ENCODE measurements around the gene TSSK6.
A peak's percentile ranks its signal among the peaks of the same experiment; 100 is the strongest.

The TSSK6 gene

DNA sequence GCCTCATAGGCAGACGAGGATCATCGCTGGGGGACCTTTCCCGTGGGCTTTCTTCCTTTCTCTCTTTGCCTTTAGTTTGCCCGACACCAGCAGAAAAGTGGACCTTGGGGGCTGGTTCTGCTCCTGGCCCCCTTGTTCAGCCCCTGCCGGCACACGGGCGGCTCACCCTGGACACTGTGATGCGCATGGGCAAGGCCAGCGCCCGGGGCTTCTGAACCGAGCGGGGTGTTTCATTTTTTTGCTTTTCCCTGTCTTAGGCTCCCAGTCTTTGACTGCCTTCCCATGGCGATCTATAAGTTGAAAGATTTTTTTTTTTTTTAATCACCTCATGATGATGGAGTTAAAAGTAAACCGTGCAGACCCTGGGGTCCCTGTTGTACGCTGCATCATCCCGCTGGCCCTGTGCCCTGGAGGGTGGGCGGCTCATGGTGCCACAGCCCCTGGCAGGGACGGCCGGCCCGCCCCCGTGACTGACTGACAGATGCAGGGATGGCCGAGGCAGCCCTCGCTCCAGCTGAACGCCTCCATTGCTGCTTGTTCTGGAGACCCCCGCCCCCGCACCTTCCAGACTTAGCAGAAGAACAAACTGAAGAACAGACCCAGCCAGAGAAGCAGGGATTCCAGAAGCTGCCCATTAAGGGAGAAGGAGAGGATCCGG, 9.6 kb downstream of the TSSK6 start:
- Mint-ChIP-seq H3K9me3 (no peaks in the 10 kb centered on the region), H3K4me3 (no peak overlapping the region), H3K4me1 (no peaks in the 10 kb centered on the region), H3K27me3 (no peaks in the 10 kb centered on the region), H3K27ac (peak overlapping the region in 1 of 2 donors; percentile 68)
- DNase-seq (no peak), ATAC-seq (no peak)

GRCh38 chr19:19504754-19505668, 10.3 kb downstream of the TSSK6 start:
- H3K4me1 Mint-ChIP-seq, result no peaks in the 10 kb centered on the region
- no peak overlapping the region for H3K4me3 Mint-ChIP-seq
- DNase-seq, result no peak
- H3K27me3 Mint-ChIP-seq, result no peaks in the 10 kb centered on the region
- H3K9me3 Mint-ChIP-seq, result no peaks in the 10 kb centered on the region
- no peak for ATAC-seq
- H3K27ac Mint-ChIP-seq, result no peak overlapping the region

GRCh38 chr19:19502808-19503602, 12.3 kb downstream of the TSSK6 start:
- ATAC-seq (no peak), DNase-seq (no peak)
- Mint-ChIP-seq H3K27me3 (no peaks in the 10 kb centered on the region), H3K27ac (peak overlapping the region in 1 of 2 donors; percentile 66), H3K4me1 (no peaks in the 10 kb centered on the region), H3K4me3 (no peak overlapping the region), H3K9me3 (no peaks in the 10 kb centered on the region)

GRCh38 chr19:19502281-19502680, 13.1 kb downstream of the TSSK6 start:
- no peak overlapping the region for H3K27ac Mint-ChIP-seq
- no peak overlapping the region for H3K4me3 Mint-ChIP-seq
- DNase-seq (no peak), ATAC-seq (no peak)
- H3K27me3 Mint-ChIP-seq, result no peaks in the 10 kb centered on the region
- H3K4me1 Mint-ChIP-seq, result no peaks in the 10 kb centered on the region
- H3K9me3 Mint-ChIP-seq, result no peaks in the 10 kb centered on the region

DNA sequence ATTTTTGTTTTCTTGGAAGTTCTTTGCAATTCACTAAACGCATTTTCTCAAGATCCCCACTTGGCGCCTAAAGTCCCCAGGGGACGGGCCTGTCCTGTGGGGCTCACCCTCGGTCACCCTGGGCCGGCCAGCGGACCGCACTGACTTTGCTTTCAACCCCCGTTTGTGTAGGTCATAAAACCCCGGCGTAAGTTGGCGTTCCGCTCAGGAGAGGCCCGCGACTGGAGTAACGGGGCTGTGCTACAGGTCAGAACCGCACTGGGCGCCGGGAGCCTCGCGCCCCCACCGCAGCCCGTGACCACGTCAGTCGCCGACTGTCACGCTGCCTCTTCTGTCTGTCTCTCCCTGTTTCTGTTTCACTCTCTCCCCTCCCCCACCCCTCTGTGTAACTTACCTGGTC, 13.6 kb downstream of the TSSK6 start:
- DNase-seq, result no peak
- H3K27ac Mint-ChIP-seq, result no peak overlapping the region
- no peaks in the 10 kb centered on the region for H3K9me3 Mint-ChIP-seq
- no peak overlapping the region for H3K4me3 Mint-ChIP-seq
- no peaks in the 10 kb centered on the region for H3K27me3 Mint-ChIP-seq
- no peaks in the 10 kb centered on the region for H3K4me1 Mint-ChIP-seq
- ATAC-seq, result no peak

GRCh38 chr19:19500975-19501644, 14.2 kb downstream of the TSSK6 start:
- Mint-ChIP-seq H3K4me3 (no peak overlapping the region), H3K27me3 (no peaks in the 10 kb centered on the region), H3K4me1 (no peaks in the 10 kb centered on the region), H3K27ac (no peak overlapping the region), H3K9me3 (no peaks in the 10 kb centered on the region)
- DNase-seq (no peak), ATAC-seq (no peak)

GRCh38 chr19:19499272-19499995, 15.9 kb downstream of the TSSK6 start:
- no peak for DNase-seq
- H3K27me3 Mint-ChIP-seq, result no peaks in the 10 kb centered on the region
- no peaks in the 10 kb centered on the region for H3K9me3 Mint-ChIP-seq
- ATAC-seq, result no peak
- H3K4me1 Mint-ChIP-seq, result peaks cover 4% of the 10 kb centered on the region
- H3K27ac Mint-ChIP-seq, result peak overlapping the region in 1 of 2 donors; percentile 59
- H3K4me3 Mint-ChIP-seq, result no peak overlapping the region

- ATAC-seq (no peak), DNase-seq (no peak)
- H3K27ac Mint-ChIP-seq, result peak overlapping the region in 1 of 2 donors; percentile 82
- no peak overlapping the region for H3K4me3 Mint-ChIP-seq
- peaks cover 10% of the 10 kb centered on the region for H3K4me1 Mint-ChIP-seq
- no peaks in the 10 kb centered on the region for H3K9me3 Mint-ChIP-seq
- H3K27me3 Mint-ChIP-seq, result no peaks in the 10 kb centered on the region
Observed at GRCh38 chr19:19498255-19498991, 16.9 kb downstream of the TSSK6 start.

DNA sequence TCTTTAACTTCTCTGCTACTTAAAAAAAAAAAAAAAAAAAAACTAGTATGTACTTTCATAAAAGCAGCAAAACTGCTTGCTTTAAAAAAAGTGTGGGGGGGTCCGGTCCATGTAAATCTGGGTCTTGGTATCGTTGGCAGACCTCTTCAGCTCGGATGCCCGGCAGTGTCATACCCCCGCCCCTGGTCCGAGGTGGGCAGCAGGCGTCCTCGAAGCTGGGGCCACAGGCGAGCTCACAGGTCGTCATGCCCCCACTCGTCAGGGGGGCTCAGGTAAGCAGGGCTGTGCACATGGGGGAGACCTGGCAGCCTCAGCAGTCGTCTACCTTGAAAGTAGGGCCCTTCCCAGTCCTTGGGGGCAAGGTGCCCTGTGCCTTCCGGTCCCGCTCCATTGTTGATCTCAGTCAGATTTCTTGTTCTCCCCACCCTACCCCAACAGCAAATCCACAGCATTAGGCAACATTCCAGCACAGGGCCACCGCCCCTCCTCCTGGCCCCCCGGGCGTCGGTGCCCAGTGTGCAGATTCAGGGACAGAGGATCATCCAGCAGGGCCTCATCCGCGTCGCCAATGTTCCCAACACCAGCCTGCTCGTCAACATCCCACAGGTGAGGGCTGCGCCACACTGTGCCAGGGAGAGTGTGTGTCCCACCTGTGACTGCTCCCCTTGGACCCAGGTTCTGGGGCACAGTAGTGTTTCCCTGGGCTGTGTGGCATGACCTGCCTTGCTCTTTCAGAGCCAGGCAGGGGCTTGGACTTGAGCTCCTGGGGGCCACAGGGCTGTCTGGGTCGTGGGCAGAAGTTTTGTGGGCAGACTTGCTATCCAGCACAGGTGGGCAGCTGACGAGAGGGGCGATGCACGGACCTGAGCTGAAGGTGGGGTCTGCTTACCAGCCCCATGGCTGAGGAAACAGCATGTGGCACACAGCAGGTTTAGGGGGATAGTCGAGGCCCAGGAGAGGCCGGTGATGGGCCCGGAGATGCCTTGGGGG, 19.4 kb downstream of the TSSK6 start:
- DNase-seq, result no peak
- no peaks in the 10 kb centered on the region for H3K9me3 Mint-ChIP-seq
- no peak for ATAC-seq
- H3K27ac Mint-ChIP-seq, result peak overlapping the region in 1 of 2 donors; percentile 89
- peaks cover 16% of the 10 kb centered on the region for H3K4me1 Mint-ChIP-seq
- no peaks in the 10 kb centered on the region for H3K27me3 Mint-ChIP-seq
- no peak overlapping the region for H3K4me3 Mint-ChIP-seq

DNA sequence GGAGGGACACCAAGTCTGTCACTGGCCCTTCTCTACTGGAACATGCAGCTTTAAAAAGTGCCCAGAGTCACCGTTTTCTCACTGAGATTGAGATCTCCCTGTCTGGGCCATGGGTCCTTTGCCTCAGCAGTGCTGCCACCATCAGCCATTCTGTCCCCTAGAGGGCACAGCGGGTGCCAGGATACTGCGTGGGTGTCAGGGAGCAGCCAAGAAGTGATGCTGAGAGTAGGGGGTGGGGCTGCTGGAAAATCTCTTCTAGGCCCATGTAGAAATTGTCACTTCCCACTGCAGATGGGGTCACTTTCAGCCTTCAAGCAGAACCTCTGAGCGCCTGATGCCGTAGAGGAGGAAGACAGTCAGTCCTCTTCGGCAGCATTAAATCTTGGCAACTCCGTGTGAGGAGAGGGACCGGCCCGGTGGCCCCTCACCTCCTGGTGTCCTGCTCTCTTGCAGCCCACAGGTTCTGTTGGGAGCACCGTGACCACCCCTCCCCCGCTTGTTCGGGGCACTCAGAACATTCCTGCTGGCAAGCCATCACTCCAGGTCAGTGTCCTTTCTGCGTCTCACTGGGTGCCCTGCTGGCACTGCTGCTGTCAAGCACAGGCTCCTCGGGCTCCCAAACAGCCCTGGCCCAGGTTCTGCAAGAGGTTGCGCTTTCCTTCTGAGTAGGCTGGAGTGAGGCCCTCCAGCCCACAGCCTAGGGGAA, 21.4 kb downstream of the TSSK6 start:
- no peaks in the 10 kb centered on the region for H3K9me3 Mint-ChIP-seq
- peak overlapping the region in 1 of 2 donors; percentile 46 for H3K27ac Mint-ChIP-seq
- no peaks in the 10 kb centered on the region for H3K27me3 Mint-ChIP-seq
- ATAC-seq, result no peak
- DNase-seq, result no peak
- no peak overlapping the region for H3K4me3 Mint-ChIP-seq
- H3K4me1 Mint-ChIP-seq, result peaks cover 34% of the 10 kb centered on the region

- Mint-ChIP-seq H3K4me1 (peaks cover 53% of the 10 kb centered on the region), H3K27ac (no peak overlapping the region), H3K9me3 (no peaks in the 10 kb centered on the region), H3K4me3 (no peak overlapping the region), H3K27me3 (no peaks in the 10 kb centered on the region)
- ATAC-seq (no peak), DNase-seq (no peak)
Observed at GRCh38 chr19:19492026-19492610, 23.2 kb downstream of the TSSK6 start.

- no peak overlapping the region for H3K4me3 Mint-ChIP-seq
- peaks cover 60% of the 10 kb centered on the region for H3K4me1 Mint-ChIP-seq
- no peaks in the 10 kb centered on the region for H3K9me3 Mint-ChIP-seq
- no peak overlapping the region for H3K27ac Mint-ChIP-seq
- DNase-seq, result no peak
- no peak for ATAC-seq
- H3K27me3 Mint-ChIP-seq, result no peaks in the 10 kb centered on the region
Observed at GRCh38 chr19:19491321-19492025, 23.9 kb downstream of the TSSK6 start.

All from stimulated activated naive CD8-positive, alpha-beta T cell treated with anti-CD3 and anti-CD28 coated beads, Interleukin-15, amount 100 ng/mL, for 72 hours (primary cell).